NB4 (cell line): ENCODE results near the gene PNMT.
A peak's percentile ranks its signal among the peaks of the same experiment; 100 is the strongest.

Source experiments
- DNase-seq: peaks from one replicate; pipeline ENCODE4 v3.0.0; 2010; ENCODE audit warnings: low read depth
- H3K4me3 ChIP-seq: one replicate; pipeline ENCODE4 v1.5.1; 2011; ENCODE audit warnings: mild to moderate bottlenecking, low read depth, low read length, moderate library complexity
- MYC ChIP-seq: IDR thresholded peaks from 2 replicates; pipeline ENCODE4 v1.6.1; 2011; ENCODE audit warnings: low read depth, low read length
- POLR2A ChIP-seq: IDR thresholded peaks from 2 replicates; pipeline ENCODE4 v1.6.1; 2011; ENCODE audit warnings: mild to moderate bottlenecking; ENCODE audit not compliant: insufficient read length; ENCODE audit errors: extremely low read depth
- TF ChIP-seq, protein P1 (sequence below): IDR thresholded peaks from 2 replicates; pipeline ENCODE4 v1.6.1; 2011; ENCODE audit warnings: low read depth, low read length
- TF ChIP-seq, protein P2 (sequence below): IDR thresholded peaks from one replicate; pipeline ENCODE4 v1.5.1; 2012; ENCODE audit warnings: low read depth, low read length

PNMT gene, protein sequence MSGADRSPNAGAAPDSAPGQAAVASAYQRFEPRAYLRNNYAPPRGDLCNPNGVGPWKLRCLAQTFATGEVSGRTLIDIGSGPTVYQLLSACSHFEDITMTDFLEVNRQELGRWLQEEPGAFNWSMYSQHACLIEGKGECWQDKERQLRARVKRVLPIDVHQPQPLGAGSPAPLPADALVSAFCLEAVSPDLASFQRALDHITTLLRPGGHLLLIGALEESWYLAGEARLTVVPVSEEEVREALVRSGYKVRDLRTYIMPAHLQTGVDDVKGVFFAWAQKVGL

GRCh38 chr17:39667945-39668924 is at the start of gene PNMT:
Gene PNMT (plus strand): TSS chr17:39668453. CDS start chr17:39668476, 23 bp downstream.
- peak; percentile 87 for DNase-seq
- TF ChIP-seq, protein P1, sequence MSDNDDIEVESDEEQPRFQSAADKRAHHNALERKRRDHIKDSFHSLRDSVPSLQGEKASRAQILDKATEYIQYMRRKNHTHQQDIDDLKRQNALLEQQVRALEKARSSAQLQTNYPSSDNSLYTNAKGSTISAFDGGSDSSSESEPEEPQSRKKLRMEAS, result peak; percentile 47
- TF ChIP-seq, protein P2, sequence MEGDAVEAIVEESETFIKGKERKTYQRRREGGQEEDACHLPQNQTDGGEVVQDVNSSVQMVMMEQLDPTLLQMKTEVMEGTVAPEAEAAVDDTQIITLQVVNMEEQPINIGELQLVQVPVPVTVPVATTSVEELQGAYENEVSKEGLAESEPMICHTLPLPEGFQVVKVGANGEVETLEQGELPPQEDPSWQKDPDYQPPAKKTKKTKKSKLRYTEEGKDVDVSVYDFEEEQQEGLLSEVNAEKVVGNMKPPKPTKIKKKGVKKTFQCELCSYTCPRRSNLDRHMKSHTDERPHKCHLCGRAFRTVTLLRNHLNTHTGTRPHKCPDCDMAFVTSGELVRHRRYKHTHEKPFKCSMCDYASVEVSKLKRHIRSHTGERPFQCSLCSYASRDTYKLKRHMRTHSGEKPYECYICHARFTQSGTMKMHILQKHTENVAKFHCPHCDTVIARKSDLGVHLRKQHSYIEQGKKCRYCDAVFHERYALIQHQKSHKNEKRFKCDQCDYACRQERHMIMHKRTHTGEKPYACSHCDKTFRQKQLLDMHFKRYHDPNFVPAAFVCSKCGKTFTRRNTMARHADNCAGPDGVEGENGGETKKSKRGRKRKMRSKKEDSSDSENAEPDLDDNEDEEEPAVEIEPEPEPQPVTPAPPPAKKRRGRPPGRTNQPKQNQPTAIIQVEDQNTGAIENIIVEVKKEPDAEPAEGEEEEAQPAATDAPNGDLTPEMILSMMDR, result peak; percentile 63
- TF ChIP-seq POLR2A, result no peak
- TF ChIP-seq MYC, result peak; percentile 37; the same call in 1 of the 2 replicates
- H3K4me3 ChIP-seq, result peak within 1 kb of the TSS; percentile 44

GRCh38 chr17:39618956-39619785 is 49.1 kb upstream of the PNMT start:
- TF ChIP-seq, protein P2, result no peak
- TF ChIP-seq, protein P1, result no peak
- TF ChIP-seq POLR2A (no peak), MYC (no peak)
- no peak for DNase-seq
- no peak overlapping the region for H3K4me3 ChIP-seq

GRCh38 chr17:39619786-39620101 is 48.5 kb upstream of the PNMT start:
- TF ChIP-seq, protein P1, result no peak
- TF ChIP-seq, protein P2, result no peak
- TF ChIP-seq MYC (no peak), POLR2A (no peak)
- DNase-seq, result no peak
- H3K4me3 ChIP-seq, result no peak overlapping the region

GRCh38 chr17:39621523-39622379 is 46.5 kb upstream of the PNMT start:
- TF ChIP-seq, protein P1, result no peak
- TF ChIP-seq, protein P2, result peak; percentile 100
- 0 out of 2 replicates have a peak, but pooled peaks have one; percentile 10 for TF ChIP-seq MYC
- TF ChIP-seq POLR2A, result no peak
- DNase-seq, result peak; percentile 86
- H3K4me3 ChIP-seq, result no peak overlapping the region
